HepG2 (cell line): Measurements from ENCODE around the gene NPSR1. TPM values are rescaled to one million over a fixed set of nuclear protein-coding genes. Genes with fewer than 3 reads are reported as not detected.

ENCODE experiments used
- ATAC-seq: fragments of 200-7000 bp; cut with Tn5 transposase; 3 replicates; pipeline ENCODE4 v1.9.1; 2020; ENCODE audit warnings: mild to moderate bottlenecking, moderate library complexity
- BruUV-seq: library from RNA; stranded (reverse); fragments of 400-500 nt; replicated peaks from 2 replicates; lab custom pipeline; 2021; lab: Mats Ljungman, UMichigan
- CTCF ChIA-PET: fragments of 300-600 bp; formaldehyde crosslinking; extraction: SDS; loops from one replicate; lab custom pipeline; 2021; ENCODE audit warnings: low total read pairs, inconsistent platforms, low intra/inter-chr PET ratio; lab: Yijun Ruan, JAX
- POLR2A ChIA-PET: fragments of 350-600 bp; sonication (Branson Sonifier 250); formaldehyde crosslinking; loops from one replicate; lab custom pipeline; 2020; ENCODE audit warnings: antibody characterized with exemption, inconsistent platforms; lab: Yijun Ruan, JAX
- DNase-seq: peaks from one replicate; pipeline ENCODE4 v3.0.0-alpha.2; 2015; ENCODE audit warnings: low spot score
- FAIRE-seq: peaks from 3 replicates; lab custom pipeline; 2011; peaks lifted over from hg19 to GRCh38; lab: Jason Lieb, UNC
- H2AFZ ChIP-seq: one replicate; pipeline ENCODE4 v1.6.1; 2011; ENCODE audit warnings: low read length, inconsistent platforms
- H3K27ac ChIP-seq: fragments of 300-600 bp; 3 replicates; pipeline ENCODE4 v1.8.0; 2011; ENCODE audit warnings: mixed run types, mild to moderate bottlenecking, mixed read lengths, low read length, inconsistent platforms; ENCODE audit not compliant: insufficient read depth; ENCODE audit errors: extremely low read length
- H3K27me3 ChIP-seq, 2 experiments: fragments of 200-600 bp in 1 of 2; 2 replicates in 1 of 2; 3 replicates in 1 of 2; pipeline versions ENCODE4 v1.6.0 to v1.8.0; 2011; ENCODE audit warnings: low read length in 2 of 2, mild to moderate bottlenecking in 2 of 2, moderate library complexity in 2 of 2, inconsistent platforms in 1 of 2; ENCODE audit not compliant: insufficient read depth in 2 of 2, control insufficient read depth in 1 of 2
- H3K36me3 ChIP-seq, 2 experiments: fragments of 200-600 bp in 1 of 2; replicated peaks in 1 of 2; 2 replicates in 1 of 2; 3 replicates in 1 of 2; pipeline versions ENCODE4 v1.5.1 to v1.8.0; 2011; ENCODE audit warnings: low read length in 2 of 2, inconsistent platforms in 1 of 2; ENCODE audit not compliant: insufficient read depth in 2 of 2, control insufficient read depth in 1 of 2
- H3K4me1 ChIP-seq: 2 replicates; pipeline ENCODE4 v1.5.1; 2012; ENCODE audit warnings: low read length, inconsistent platforms; ENCODE audit not compliant: insufficient read depth
- H3K4me2 ChIP-seq: 2 replicates; pipeline ENCODE4 v1.6.0; 2011; ENCODE audit warnings: low read depth, low read length, inconsistent platforms
- H3K4me3 ChIP-seq, 3 experiments: fragments of 200-600 bp in 1 of 3; sonication (generic), shearing (Covaris generic) in 1 of 3; replicated peaks in 1 of 3; 2 replicates each; pipeline ENCODE4 v1.5.1; 2011 to 2016; ENCODE audit warnings: low read length in 3 of 3, inconsistent platforms in 2 of 3, low read depth in 2 of 3, mild to moderate bottlenecking in 2 of 3, control low read depth in 1 of 3, mixed read lengths in 1 of 3; ENCODE audit not compliant: insufficient read depth in 1 of 3
- H3K79me2 ChIP-seq: one replicate; pipeline ENCODE4 v1.6.1; 2011; ENCODE audit warnings: low read length, inconsistent platforms; ENCODE audit not compliant: insufficient read depth
- H3K9ac ChIP-seq: 2 replicates; pipeline ENCODE4 v1.6.0; 2011; ENCODE audit warnings: mild to moderate bottlenecking, low read depth, low read length, inconsistent platforms; ENCODE audit not compliant: insufficient read depth
- H3K9me3 ChIP-seq: 2 replicates; pipeline ENCODE4 v1.5.1; 2012; ENCODE audit warnings: mild to moderate bottlenecking, low read length
- H4K20me1 ChIP-seq: 2 replicates; pipeline ENCODE4 v1.6.0; 2011; ENCODE audit warnings: inconsistent platforms, mild to moderate bottlenecking, low read length, moderate library complexity; ENCODE audit not compliant: insufficient read depth
- THAP11 ChIP-seq: IDR thresholded peaks from 2 replicates; pipeline ENCODE4 v1.6.1; 2016; ENCODE audit warnings: missing biosample characterization, missing genetic modification reagents
- ZNF143 ChIP-seq: sonication (generic); formaldehyde crosslinking; IDR thresholded peaks from 2 replicates; pipeline ENCODE4 v1.4.0; 2020; ENCODE audit warnings: missing genetic modification reagents
- ZNF557 ChIP-seq: sonication (generic); formaldehyde crosslinking; IDR thresholded peaks from 2 replicates; pipeline ENCODE4 v1.4.0; 2020; ENCODE audit warnings: missing genetic modification reagents
- WGBS: methylation state at CpG from one replicate; pipeline ENCODE4 v1.1.6; 2017; ENCODE audit warnings: low lambda C conversion rate; 5-methylcytosine and 5-hydroxymethylcytosine counted together
- in situ Hi-C: cut with HindIII; loops from 2 replicates; pipeline ENCODE4 v1.10.0; 2017; ENCODE audit warnings: low pct_unique_long_range_greater_than_20kb; ENCODE audit not compliant: extremely low pct_ligation_motif_present
- intact Hi-C: fragments of 100-400 bp; cut with micrococcal nuclease; formaldehyde crosslinking; loops from one replicate; pipeline ENCODE4 v1.10.0; 2022; ENCODE audit not compliant: unreplicated experiment
- polyA plus RNA-seq, 8 experiments: library from polyadenylated mRNA; depleted of rRNA in 3 of 8; stranded (reverse) in 7 of 8; unstranded in 1 of 8; fragments of >200 nt; fragmentation: Illumina TruSeq in 4 of 8; extraction: Trizol in 4 of 8; gene quantifications; 2 replicates each; pipeline versions ENCODE4 v1.2.1 to v1.2.3, GENCODE V29; 2011 to 2016; ENCODE audit warnings: low read depth in 4 of 8, missing spikeins in 1 of 8, mixed read lengths in 1 of 8; ENCODE audit not compliant: insufficient read depth in 1 of 8
- total RNA-seq, 5 experiments: library from RNA; depleted of rRNA; stranded (reverse); fragments of >200 nt; fragmentation: Illumina TruSeq; extraction: Trizol; gene quantifications; 2 replicates each; pipeline ENCODE4 v1.2.3, GENCODE V29; 2016; ENCODE audit warnings: low read depth in 1 of 5
- TF ChIP-seq, protein P1 (sequence below): sonication (generic); formaldehyde crosslinking; IDR thresholded peaks from 2 replicates; pipeline ENCODE4 v1.4.0; 2020; ENCODE audit warnings: mild to moderate bottlenecking, missing genetic modification reagents
- TF ChIP-seq, protein P2 (sequence below): sonication (generic); formaldehyde crosslinking; IDR thresholded peaks from 2 replicates; pipeline ENCODE4 v1.5.0; 2020; ENCODE audit warnings: mild to moderate bottlenecking, missing genetic modification reagents

Gene NPSR1
- total and polyA plus RNA-seq, 2 of the 13 experiments (the other 11 are each of a cell fraction or from before 2014, with no cell fraction given), result not detected

DNA sequence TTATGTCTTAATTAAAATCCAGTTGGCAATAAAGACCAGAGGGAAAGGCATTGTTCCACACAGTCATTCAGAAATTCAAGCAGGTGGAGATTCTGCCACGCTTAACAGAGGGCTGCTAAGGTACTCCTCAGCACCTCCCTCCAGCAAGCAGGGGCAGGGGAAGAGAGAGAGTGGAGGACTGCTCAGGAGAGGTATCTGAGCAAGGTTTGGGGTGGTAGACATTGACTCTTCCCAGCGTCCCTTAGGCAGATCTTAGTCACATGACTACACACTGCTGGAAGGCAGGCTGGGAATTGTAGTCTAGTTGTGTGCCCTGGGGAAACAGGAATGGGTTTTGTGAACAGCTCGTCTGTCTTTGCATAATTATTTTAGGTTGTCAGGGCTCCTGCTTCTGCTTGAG lies 181.6 kb downstream of the NPSR1 start:
- in situ Hi-C loops (no loop called here), intact Hi-C loops (no loop called here)
- no peak overlapping the region for H3K9ac ChIP-seq
- no peaks in the 10 kb centered on the region for H3K36me3 ChIP-seq
- no peak overlapping the region for H2AFZ ChIP-seq
- CTCF ChIA-PET, result no interaction called here
- H3K9me3 ChIP-seq, result no peaks in the 10 kb centered on the region
- no peak overlapping the region for H3K27ac ChIP-seq
- no TSS peak for BruUV-seq
- no peaks in the 10 kb centered on the region for H3K79me2 ChIP-seq
- 0% methylated on average over 2 of the region's 3 CpGs for WGBS
- ATAC-seq, result no peak
- POLR2A ChIA-PET, result no interaction called here
- H3K4me2 ChIP-seq, result no peak overlapping the region
- peaks cover 0 to 17% of the 10 kb centered on the region in 2 experiments; a peak in 2 of 5 replicates for H3K27me3 ChIP-seq
- H4K20me1 ChIP-seq, result no peaks in the 10 kb centered on the region
- no peak for DNase-seq
- TF ChIP-seq, protein P1, sequence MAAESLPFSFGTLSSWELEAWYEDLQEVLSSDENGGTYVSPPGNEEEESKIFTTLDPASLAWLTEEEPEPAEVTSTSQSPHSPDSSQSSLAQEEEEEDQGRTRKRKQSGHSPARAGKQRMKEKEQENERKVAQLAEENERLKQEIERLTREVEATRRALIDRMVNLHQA (CRISPR knock-in tag), result no peak
- TF ChIP-seq, protein P2, sequence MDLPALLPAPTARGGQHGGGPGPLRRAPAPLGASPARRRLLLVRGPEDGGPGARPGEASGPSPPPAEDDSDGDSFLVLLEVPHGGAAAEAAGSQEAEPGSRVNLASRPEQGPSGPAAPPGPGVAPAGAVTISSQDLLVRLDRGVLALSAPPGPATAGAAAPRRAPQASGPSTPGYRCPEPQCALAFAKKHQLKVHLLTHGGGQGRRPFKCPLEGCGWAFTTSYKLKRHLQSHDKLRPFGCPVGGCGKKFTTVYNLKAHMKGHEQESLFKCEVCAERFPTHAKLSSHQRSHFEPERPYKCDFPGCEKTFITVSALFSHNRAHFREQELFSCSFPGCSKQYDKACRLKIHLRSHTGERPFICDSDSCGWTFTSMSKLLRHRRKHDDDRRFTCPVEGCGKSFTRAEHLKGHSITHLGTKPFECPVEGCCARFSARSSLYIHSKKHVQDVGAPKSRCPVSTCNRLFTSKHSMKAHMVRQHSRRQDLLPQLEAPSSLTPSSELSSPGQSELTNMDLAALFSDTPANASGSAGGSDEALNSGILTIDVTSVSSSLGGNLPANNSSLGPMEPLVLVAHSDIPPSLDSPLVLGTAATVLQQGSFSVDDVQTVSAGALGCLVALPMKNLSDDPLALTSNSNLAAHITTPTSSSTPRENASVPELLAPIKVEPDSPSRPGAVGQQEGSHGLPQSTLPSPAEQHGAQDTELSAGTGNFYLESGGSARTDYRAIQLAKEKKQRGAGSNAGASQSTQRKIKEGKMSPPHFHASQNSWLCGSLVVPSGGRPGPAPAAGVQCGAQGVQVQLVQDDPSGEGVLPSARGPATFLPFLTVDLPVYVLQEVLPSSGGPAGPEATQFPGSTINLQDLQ, result no peak
- peak; percentile 80 for TF ChIP-seq ZNF143 (CRISPR knock-in tag)
- no peak for TF ChIP-seq ZNF557 (CRISPR knock-in tag)
- TF ChIP-seq THAP11 (CRISPR knock-in tag), result peak; percentile 89
- H3K4me3 ChIP-seq, result no peak overlapping the region
- no peak for FAIRE-seq
- peaks cover 7% of the 10 kb centered on the region; the same call in 1 of the 2 replicates for H3K4me1 ChIP-seq
